ENCODE measurements around the gene MACROH2A2. TPM values are rescaled to one million over a fixed set of nuclear protein-coding genes. Genes with fewer than 3 reads are reported as not detected.
"Not testable (repeated sequence)": the region's sequence is repeated elsewhere in the genome, so short reads cannot be mapped to it uniquely, and the experiment has no call there.

Gene MACROH2A2
- total RNA-seq, 1 donor from 2014 or later, result not detected

- H3K4me3 Mint-ChIP-seq, result no peak overlapping the region
- H3K36me3 Mint-ChIP-seq (ENCODE audit: low read depth), result peaks cover 82% of the 10 kb centered on the region
- H3K27me3 Mint-ChIP-seq, result no peaks in the 10 kb centered on the region
- H3K4me1 Mint-ChIP-seq, result peaks cover 20% of the 10 kb centered on the region
- no peak for ATAC-seq (ENCODE audit: low read depth)
- CTCF ChIA-PET, result no interaction called here
- POLR2A ChIA-PET, result interaction anchor here (1.1 to 1.4 kb wide), 2 partner anchors 11 to 13 kb away, joined by 3 to 5 read pairs; partner anchors contain the start of gene TYSND1
- H3K9me3 Mint-ChIP-seq, result no peaks in the 10 kb centered on the region
- DNase-seq, result no peak
- H3K27ac Mint-ChIP-seq, result no peak overlapping the region
- intact Hi-C loops (cut with micrococcal nuclease), result no loop called here
- TF ChIP-seq CTCF (IDR thresholded peaks at IDR 0.05), result no peak
Measured at GRCh38 chr10:70158113-70158512, 105.5 kb downstream of the MACROH2A2 start.

- peaks cover 32% of the 10 kb centered on the region for H3K4me1 Mint-ChIP-seq
- H3K9me3 Mint-ChIP-seq; H3K27me3 Mint-ChIP-seq; ATAC-seq (ENCODE audit: low read depth); CTCF ChIA-PET; H3K4me3 Mint-ChIP-seq; intact Hi-C loops (cut with micrococcal nuclease); H3K27ac Mint-ChIP-seq; DNase-seq: not testable (repeated sequence)
- POLR2A ChIA-PET, result interaction anchor here (0.9 kb wide), 1 partner anchor 14 kb away, joined by 3 read pairs; no protein-coding TSS in a partner anchor
- H3K36me3 Mint-ChIP-seq (ENCODE audit: low read depth), result peaks cover 79% of the 10 kb centered on the region
Measured at GRCh38 chr10:70159366-70159765, 106.7 kb downstream of the MACROH2A2 start.

- peaks cover 41% of the 10 kb centered on the region for H3K4me1 Mint-ChIP-seq
- H3K36me3 Mint-ChIP-seq (ENCODE audit: low read depth), result peaks cover 71% of the 10 kb centered on the region
- ATAC-seq (ENCODE audit: low read depth), result no peak
- DNase-seq, result no peak
- no peaks in the 10 kb centered on the region for H3K27me3 Mint-ChIP-seq
- no peak overlapping the region for H3K4me3 Mint-ChIP-seq
- CTCF ChIA-PET, result interaction anchor here (0.7 to 1.4 kb wide), 2 partner anchors 15 to 45 kb away, joined by 3 read pairs; no protein-coding TSS in a partner anchor
- no peak overlapping the region for H3K27ac Mint-ChIP-seq
- H3K9me3 Mint-ChIP-seq, result no peaks in the 10 kb centered on the region
- intact Hi-C loops (cut with micrococcal nuclease), result no loop called here
- POLR2A ChIA-PET, result interaction anchor here (1.0 to 1.1 kb wide), 2 partner anchors 10 to 15 kb away, joined by 4 to 5 read pairs; partner anchors contain the start of genes SAR1A and TYSND1
- no peak for TF ChIP-seq CTCF (IDR thresholded peaks at IDR 0.05)
Measured at GRCh38 chr10:70160798-70161197, 108.2 kb downstream of the MACROH2A2 start.

Other genes starting within 250 kb of the MACROH2A2 start
- 8.9 and 10.8 TPM in 2 replicates for gene AIFM2, start 80.0 kb downstream of the MACROH2A2 start, total RNA-seq
- 18.2 and 22.0 TPM in 2 replicates for gene TYSND1, start 93.9 kb downstream of the MACROH2A2 start, total RNA-seq
- gene SAR1A, start 117.7 kb downstream of the MACROH2A2 start, total RNA-seq, result 65.9 and 67.6 TPM in 2 replicates
- gene PPA1, start 180.6 kb downstream of the MACROH2A2 start, total RNA-seq, result 107 and 118 TPM in 2 replicates
- gene NPFFR1, start 231.2 kb downstream of the MACROH2A2 start, total RNA-seq, result not detected in 2 replicates